CD1c-positive myeloid dendritic cell (primary cell): ENCODE results near the gene PUS1.

Experiments
- DNase-seq: peaks from one replicate; pipeline ENCODE4 v3.0.0-alpha.2; 2016; ENCODE audit errors: extremely low spot score

The PUS1 gene

DNA sequence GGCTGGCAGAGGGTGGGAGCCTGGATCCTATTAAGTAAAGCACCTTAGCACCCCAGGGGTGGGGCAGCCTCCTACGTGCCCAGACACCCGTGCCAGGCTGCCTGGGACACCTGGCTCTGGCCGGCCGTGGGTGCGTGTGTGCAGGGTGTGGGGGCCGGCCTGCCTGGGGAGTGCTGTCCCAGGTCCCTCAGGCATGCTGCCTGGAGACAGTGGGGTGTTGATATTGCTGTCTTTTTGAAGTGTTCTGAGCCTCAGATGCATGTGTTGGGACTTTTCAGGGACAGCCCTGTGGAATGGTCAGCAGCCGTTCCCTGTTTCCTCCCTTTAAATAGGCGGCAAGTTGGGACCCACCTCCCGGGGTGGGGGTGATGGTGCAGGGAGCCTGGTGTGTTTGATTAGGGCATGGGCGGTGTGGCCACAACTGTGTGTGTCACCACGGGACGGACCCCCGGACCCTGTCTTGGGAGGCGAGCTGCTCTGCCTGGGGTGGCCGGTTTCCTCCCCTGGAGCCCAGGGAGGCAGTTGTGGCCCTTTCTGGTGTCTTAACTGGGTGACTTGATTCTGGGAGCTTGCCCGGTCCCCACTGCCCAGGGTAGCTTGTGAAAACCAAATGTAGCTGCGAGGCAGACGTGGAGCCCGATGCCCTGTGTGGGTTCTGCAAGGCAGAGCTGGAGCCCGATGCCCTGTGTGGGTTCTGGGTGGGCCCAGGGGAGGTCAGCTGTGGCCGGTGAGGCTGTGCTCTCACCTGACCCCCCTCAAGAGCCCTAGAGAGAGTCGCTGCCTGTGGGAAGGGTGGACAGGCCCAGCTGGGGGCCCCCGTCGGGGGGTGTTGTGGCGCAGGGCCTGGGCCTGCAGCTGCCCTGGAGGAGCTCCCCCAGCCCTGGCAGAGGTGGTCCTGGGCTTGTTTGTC, 26.5 kb upstream of the PUS1 start:
- DNase-seq: no peak

DNA sequence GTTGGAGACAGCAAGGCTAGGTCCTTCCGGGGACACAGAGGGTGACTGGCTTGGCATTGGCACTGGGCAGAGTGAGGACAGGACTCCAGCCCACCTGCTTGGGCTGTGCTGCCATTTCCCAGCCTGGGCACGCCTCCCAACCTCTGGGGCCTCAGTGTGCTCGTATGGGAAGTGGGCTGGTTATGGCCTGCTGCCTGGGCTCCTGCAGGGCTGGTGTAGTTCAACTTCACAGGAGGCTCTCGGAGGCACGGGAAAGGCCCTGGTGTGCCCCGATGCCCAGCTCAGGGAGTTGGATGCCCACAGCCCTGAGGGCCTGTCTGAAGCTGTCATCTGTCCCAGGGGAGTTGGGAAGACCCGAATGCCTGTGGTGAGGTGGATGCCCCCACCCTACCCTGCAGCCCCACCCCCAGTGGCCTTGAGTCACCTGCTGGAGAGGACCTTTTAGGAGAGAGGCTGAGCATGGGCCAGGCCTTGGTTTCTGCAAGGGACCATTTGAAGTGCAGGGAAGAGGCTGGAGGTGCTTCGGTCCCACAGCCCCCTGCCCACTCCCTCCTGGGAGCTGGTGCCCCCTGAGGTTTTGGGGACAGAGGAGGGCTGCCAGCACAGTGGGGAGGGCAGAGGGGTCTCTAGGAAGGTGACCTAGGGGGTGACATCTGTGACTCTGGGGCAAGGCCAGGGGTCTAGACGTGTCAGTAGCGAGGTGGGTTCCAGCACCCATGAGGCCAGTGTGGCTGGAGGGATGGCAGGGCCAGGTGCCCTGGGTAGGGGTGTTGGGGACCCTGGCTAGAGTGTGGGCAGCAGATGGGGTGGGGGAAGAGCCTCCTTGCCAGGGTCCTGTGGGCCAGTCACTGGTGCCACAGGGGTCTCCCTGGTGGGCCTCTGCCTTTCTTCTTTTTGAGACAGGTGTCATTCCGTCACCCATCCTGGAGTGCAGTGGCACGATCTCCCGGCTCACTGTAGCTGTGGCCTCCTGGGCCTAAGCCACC, 25.5 kb upstream of the PUS1 start:
- no peak for DNase-seq

GRCh38 chr12:131904346-131904745, 24.7 kb upstream of the PUS1 start:
- DNase-seq: no peak

- no peak for DNase-seq
Observed at GRCh38 chr12:131905081-131905629, 23.9 kb upstream of the PUS1 start.

GRCh38 chr12:131905630-131906091, 23.4 kb upstream of the PUS1 start:
- DNase-seq: no peak

DNA sequence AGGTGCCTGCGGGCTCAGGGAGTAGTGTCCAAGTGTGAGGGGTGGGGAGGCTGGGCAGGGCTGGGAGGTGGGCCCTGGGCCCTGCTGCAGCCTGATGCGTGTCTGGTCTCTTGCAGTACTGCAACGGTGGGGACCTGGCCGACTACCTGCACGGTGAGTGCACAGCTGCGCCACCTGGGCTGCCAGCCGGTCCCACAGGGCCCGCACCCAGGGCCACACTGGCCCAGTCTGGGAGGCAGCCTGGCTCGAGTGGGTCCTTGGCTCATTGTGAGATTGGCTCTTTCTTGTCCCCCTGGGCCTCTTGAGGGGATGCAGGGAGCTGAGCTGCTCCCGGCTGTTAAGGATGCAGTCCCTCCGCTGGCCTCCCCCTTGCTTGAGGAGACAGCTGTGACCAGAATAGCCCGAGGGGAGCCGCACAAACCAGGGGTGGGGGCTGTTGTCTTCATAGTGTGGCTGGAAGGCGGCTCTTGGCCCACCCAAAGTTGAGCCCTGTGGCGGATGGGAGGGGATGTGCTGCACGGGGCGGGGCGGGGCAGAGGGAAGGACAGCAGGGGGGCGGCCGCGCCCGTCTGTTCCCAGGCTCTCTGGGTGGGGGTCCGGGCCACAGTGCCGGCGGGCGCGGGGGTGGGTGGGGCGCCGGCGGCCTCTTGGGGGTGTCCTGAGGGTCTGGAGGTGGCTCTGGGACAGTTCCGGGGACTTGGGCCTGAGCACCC, 21.5 kb upstream of the PUS1 start:
- no peak for DNase-seq

DNA sequence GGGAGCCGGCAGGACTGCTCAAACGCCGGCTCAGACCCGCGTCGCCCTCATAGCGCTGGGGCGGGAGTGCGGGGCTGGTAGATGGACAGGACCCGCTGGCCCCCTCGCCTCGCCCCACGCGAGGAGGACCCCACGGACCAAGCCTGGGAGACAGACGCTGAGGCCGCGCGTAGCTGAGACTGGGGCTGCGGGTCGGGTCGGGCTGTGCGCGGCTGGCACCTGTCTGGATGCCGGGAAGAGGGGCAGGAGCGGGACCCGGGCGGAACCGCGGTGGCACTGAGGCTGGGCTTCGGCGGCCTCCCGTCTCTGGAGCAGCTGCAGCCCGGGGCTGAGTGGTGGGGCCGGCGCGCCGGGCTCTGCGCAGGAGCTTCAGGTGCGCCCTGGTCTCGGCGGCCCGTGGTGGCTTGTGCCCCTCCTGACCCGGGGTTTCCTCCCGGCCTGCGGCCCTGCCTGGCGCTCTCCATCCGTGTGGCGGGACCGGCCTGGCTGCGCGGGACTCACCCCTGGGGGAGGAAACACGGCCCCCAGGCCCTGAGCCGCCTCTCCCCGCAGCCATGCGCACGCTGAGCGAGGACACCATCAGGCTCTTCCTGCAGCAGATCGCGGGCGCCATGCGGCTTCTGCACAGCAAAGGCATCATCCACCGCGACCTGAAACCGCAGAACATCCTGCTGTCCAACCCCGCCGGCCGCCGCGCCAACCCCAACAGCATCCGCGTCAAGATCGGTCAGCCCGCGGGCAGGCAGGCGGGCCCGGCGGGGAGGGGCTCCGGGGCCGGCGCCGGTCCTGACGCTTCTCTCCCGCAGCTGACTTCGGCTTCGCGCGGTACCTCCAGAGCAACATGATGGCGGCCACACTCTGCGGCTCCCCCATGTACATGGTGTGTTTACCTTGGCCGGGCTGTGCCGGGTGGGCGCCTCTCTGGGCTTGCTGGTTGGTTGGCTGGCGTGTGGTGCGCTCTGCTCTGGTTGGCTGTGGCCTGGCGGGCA, 20.7 kb upstream of the PUS1 start:
- DNase-seq: no peak

GRCh38 chr12:131909081-131909751, 19.9 kb upstream of the PUS1 start:
- no peak for DNase-seq

- no peak for DNase-seq
Observed at GRCh38 chr12:131909752-131910219, 19.3 kb upstream of the PUS1 start.

- DNase-seq: no peak
Observed at GRCh38 chr12:131910302-131911027, 18.6 kb upstream of the PUS1 start.

DNA sequence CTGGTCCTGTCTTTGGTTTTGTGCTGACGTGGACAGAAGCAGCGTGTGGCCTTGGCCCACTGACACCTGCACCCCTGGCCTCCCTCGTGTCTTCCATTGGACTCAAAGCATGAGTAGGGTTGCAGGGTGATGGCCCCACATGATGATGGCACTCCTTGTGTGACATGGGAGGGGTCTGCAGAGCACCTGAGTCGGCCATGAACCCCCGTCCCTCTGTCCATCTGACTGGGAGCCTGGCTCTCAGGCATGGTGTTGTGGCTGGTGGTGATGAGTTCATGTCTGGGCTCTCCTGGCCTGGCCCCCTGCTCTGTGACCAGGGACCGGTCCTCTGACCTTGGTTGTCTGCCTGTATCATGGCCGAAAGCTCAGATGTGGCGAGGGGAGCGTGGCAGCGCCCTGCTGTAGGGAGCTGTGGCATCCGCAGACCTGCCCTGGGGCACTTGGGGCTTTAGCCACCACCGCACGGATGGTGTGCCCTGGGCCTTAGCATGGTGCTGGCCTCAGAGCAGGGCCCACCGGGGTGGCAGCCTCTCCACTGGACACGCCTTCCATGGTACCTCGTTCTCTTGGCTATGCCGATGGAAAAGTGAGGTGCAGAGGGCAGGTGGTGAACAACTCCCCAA, 17.9 kb upstream of the PUS1 start:
- no peak for DNase-seq

DNA sequence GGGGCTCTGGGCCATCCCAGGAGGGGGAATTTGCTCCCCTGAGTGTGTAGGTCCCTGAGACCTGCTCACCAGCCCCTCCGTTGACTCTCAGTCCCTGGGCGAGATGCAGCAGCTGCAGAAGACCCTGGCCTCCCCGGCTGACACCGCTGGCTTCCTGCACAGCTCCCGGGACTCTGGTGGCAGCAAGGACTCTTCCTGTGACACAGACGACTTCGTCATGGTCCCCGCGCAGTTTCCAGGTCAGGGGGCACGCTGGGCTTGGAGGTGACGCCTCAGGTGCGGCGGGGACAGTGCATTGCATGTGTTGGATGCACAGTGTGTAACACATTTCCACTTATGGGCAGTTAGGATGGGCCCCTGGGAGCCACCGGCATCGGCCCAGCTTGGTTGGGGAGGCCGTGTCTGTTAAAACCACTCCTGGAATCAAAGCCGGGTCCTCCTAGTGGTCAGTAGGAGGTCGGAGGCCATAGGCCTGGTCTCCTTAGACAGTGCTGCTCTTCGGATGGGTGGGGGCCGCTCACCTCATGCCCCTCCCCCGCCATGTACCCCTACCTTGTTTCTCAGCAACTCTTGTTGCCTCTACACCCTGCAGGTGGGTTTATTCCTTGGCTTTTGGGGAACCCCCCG, 17.1 kb upstream of the PUS1 start:
- no peak for DNase-seq

DNA sequence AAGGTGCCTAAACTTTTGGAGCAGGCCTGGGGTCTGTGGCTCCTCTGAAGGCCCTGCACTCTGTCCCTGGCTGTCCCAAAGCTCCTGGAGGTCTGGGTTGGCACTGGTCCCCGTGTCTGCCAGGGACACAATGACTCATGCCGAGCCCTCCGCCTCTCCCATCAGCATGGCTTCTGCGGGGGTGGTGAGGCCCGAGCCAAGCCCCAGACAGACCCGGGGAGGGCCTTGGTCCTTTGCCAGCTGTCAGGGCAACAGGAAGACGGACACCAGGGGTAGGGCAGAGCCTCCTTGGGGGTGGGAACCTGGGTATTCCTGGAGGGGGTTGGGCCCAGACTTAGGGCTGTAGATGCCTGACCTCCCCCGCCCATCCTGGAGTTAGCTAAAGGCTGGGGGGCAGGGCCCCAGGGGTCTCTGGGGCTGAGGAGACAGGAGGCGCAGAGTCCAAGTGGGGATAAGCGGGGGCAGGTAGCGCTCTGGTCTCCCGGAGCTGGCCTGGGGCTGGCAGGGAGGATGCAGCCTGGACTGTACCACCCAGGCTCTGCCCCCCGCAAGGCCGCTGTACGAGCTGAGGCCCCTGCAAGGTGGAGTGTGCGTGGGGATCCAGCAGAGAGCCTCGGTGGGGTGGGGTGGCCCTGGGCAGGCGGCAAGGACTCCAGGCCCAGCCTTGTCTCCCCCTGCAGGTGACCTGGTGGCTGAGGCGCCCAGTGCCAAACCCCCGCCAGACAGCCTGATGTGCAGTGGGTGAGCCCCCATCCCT, 16.4 kb upstream of the PUS1 start:
- no peak for DNase-seq

DNA sequence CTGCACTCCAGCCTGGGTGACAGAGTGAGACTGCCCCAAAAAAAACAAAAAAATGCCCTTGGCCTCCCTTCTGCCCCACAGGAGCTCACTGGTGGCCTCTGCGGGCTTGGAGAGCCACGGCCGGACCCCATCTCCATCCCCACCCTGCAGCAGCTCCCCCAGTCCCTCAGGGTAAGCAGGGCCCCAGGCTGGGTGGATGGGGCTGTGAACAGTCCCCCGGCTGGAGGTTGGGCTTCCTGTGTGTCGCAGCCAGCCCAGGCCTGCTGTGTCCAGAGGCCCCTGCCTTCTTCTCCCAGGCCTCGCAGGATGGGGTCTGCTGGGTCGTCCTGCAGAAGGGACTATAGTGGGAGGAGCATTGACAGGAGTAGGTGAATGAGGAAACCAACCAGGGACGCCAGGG, 15.4 kb upstream of the PUS1 start:
- no peak for DNase-seq

DNA sequence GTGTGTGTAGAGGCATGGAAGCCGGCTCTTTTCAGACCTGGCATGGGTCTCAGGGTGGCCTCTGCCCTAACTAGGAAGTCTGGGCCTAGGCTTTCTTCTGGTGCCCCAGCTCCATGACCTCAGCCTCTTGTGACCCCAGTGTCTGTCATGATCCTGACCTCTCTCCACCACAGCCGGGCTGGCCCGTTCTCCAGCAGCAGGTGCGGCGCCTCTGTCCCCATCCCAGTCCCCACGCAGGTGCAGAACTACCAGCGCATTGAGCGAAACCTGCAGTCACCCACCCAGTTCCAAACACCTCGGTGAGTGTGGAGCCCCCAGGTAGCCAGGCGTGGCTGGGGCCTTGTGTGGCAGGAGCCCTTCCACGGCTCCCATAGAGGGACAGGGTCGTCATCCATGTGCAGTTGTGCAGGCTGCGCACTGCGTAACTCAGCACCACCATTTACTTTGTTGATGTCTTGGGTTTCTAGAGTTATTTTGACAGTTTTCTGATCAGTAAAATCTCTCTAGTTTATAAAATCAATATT, 14.8 kb upstream of the PUS1 start:
- no peak for DNase-seq

GRCh38 chr12:131915000-131915689, 13.9 kb upstream of the PUS1 start:
- no peak for DNase-seq
